PC-9 (cell line): ENCODE results near the gene WNT8B.

Source experiments
- CTCF ChIP-seq: fragments of 200-600 bp; sonication (generic); conservative IDR thresholded peaks from 2 replicates; pipeline ENCODE4 v1.6.1; 2017; ENCODE audit warnings: mixed run types, antibody characterized with exemption, mild to moderate bottlenecking, moderate library complexity
- EZH2 ChIP-seq: fragments of 200-600 bp; sonication (generic); IDR thresholded peaks from 2 replicates; pipeline ENCODE4 v1.8.0; 2017; ENCODE audit warnings: antibody characterized with exemption, low read depth

DNA sequence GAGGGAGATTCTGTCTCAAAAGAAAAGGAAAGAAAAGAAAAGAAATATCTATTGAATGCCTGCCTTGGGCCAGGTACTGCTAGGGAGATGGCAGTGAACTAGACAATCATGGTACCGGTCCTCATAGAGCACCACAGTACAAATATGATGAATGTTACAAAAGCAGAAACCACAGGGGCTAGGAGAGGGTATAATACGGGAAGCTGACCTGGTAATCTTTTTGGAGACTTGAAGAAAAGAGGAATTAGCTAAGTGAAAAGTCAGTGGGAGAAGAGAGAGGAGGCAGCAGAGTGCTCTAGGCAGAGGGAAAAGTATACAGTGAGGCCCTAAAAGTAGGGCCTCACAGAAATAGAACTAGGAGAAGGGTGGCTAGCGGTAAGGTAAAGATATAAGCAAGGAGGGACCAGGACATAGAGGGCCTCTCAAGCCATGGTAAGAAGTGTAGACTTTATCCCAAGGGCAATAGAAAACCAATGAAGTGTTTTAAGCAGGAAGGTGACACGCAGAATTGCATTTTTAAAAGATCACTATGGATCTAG, 42.8 kb upstream of the WNT8B start:
- no peak for TF ChIP-seq CTCF
- TF ChIP-seq EZH2 = no peak
